ENCODE data around the gene CRAT. TPM values are rescaled to one million over a fixed set of nuclear protein-coding genes. Genes with fewer than 3 reads are reported as not detected.

The CRAT gene
- total RNA-seq, 2 experiments from 2014 or later = 1.8 to 6.5 TPM

DNA sequence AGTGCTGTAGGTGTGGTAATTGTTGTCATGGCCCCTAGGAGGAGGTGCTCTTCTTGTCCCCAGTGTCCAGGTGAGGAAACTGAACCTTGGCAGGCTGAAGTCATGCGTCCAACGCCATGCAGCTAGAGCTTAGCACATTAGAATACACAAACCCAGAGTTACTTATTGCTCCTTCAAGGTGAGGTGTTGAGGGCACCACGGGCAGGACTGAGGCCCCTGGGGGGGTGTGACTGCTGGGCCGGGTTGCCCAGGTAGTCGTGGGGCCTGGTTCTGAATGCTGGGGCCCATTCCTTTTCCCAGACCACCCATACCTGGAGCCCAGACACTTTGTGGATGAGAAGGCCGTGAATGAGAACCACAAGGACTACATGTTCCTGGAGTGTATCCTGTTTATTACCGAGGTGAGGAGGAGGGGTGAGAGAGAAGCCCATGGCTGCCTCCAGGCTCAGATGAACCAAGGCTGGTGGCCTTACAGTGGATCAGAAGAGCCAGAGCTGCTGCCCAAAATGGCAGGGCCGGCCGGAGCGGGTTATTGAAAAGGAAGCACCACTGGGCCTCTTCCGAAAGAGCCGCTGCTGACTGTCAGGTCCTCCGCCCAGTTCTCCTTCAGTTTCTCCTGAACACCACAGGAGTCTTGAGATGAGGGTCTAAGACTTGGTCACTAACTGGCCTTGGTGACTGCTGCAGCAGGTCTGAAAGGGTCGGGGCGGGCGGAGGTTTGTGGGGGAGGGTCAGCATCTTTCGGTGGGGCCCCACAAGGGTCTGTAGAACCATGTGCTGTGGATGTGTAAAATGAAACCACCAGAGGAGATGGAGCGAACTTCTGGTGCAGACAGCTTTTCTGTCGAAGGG, 26.9 kb upstream of the CRAT start:
- no peaks in the 10 kb centered on the region for H3K9me3 ChIP-seq (ENCODE audit: low read length)
- no peak overlapping the region for H3K4me3 ChIP-seq (ENCODE audit: low read depth, low read length, poor library complexity, severe bottlenecking)
- no peaks in the 10 kb centered on the region for H3K9me2 ChIP-seq (ENCODE audit: insufficient read depth, low read length)
- no peaks in the 10 kb centered on the region; the same call in 1 of the 2 replicates for H3K79me2 ChIP-seq (ENCODE audit: insufficient read depth, low read depth, low read length)
- DNase-seq (ENCODE audit: low spot score) = no peak
- H3K27ac ChIP-seq (ENCODE audit: low read depth, low read length, poor library complexity, severe bottlenecking) = no peak overlapping the region
- H4K20me1 ChIP-seq (ENCODE audit: insufficient read depth, low read length) = no peaks in the 10 kb centered on the region
- H2AFZ ChIP-seq (ENCODE audit: low read length) = no peak overlapping the region
- intact Hi-C loops (cut with micrococcal nuclease; ENCODE audit: unreplicated experiment) = no loop called here
- CTCF ChIA-PET (ENCODE audit: unreplicated experiment) = no interaction called here
- H3K36me3 ChIP-seq (ENCODE audit: insufficient read depth, low read length) = peaks cover 47% of the 10 kb centered on the region
- H3K4me1 ChIP-seq (ENCODE audit: insufficient read depth, low read length, poor library complexity, severe bottlenecking) = peaks cover 36% of the 10 kb centered on the region
- TF ChIP-seq, protein P1, sequence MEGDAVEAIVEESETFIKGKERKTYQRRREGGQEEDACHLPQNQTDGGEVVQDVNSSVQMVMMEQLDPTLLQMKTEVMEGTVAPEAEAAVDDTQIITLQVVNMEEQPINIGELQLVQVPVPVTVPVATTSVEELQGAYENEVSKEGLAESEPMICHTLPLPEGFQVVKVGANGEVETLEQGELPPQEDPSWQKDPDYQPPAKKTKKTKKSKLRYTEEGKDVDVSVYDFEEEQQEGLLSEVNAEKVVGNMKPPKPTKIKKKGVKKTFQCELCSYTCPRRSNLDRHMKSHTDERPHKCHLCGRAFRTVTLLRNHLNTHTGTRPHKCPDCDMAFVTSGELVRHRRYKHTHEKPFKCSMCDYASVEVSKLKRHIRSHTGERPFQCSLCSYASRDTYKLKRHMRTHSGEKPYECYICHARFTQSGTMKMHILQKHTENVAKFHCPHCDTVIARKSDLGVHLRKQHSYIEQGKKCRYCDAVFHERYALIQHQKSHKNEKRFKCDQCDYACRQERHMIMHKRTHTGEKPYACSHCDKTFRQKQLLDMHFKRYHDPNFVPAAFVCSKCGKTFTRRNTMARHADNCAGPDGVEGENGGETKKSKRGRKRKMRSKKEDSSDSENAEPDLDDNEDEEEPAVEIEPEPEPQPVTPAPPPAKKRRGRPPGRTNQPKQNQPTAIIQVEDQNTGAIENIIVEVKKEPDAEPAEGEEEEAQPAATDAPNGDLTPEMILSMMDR (conservative IDR thresholded peaks at IDR 0.05; ENCODE audit: low read length) = no peak
- no peak for TF ChIP-seq EZH2phosphoT487 (IDR thresholded peaks at IDR 0.05; ENCODE audit: borderline replicate concordance, low read depth, low read length)
- H3K4me2 ChIP-seq (ENCODE audit: low read length) = no peak overlapping the region
- BruUV-seq (replicated peaks) = no TSS peak
- POLR2A ChIA-PET = interaction anchor here (0.6 to 1.1 kb wide), 2 partner anchors 14 to 212 kb away, joined by 3 read pairs; no protein-coding TSS in a partner anchor

DNA sequence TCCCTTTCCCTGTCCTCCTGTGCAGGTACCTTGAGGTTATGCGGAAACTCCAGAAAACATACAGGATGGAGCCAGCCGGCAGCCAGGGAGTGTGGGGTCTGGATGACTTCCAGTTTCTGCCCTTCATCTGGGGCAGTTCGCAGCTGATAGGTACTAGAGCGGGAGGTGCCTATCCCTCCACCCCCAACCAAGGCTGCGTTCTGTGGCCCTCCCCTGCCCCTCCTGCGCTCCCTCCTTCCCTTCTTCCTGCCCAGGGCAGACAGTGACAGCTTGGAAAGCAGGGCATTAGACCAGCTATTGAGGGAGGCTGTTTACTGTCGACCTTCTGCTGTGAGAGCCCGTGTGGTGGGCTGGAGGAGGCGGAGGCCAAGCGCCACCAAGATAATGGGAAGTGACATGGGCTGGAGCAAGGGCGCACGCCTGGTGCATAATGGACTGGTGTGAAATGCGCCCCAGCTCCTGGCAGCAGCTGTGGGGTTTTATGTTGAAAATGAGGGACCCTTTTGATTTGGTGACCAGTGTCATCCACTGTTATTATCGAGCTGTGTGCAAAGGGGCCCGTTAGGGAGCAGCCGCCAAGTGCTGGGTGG, 25.9 kb upstream of the CRAT start:
- no peaks in the 10 kb centered on the region for H3K9me2 ChIP-seq (ENCODE audit: insufficient read depth, low read length)
- no peak for DNase-seq (ENCODE audit: low spot score)
- H3K27ac ChIP-seq (ENCODE audit: low read depth, low read length, poor library complexity, severe bottlenecking) = no peak overlapping the region
- no TSS peak for BruUV-seq (replicated peaks)
- no peaks in the 10 kb centered on the region for H4K20me1 ChIP-seq (ENCODE audit: insufficient read depth, low read length)
- no peak for TF ChIP-seq EZH2phosphoT487 (IDR thresholded peaks at IDR 0.05; ENCODE audit: borderline replicate concordance, low read depth, low read length)
- TF ChIP-seq, protein P1 (conservative IDR thresholded peaks at IDR 0.05; ENCODE audit: low read length) = no peak
- intact Hi-C loops (cut with micrococcal nuclease; ENCODE audit: unreplicated experiment) = no loop called here
- peaks cover 50% of the 10 kb centered on the region for H3K36me3 ChIP-seq (ENCODE audit: insufficient read depth, low read length)
- peaks cover 27% of the 10 kb centered on the region for H3K4me1 ChIP-seq (ENCODE audit: insufficient read depth, low read length, poor library complexity, severe bottlenecking)
- CTCF ChIA-PET (ENCODE audit: unreplicated experiment) = interaction anchor here (0.6 kb wide), 1 partner anchor 36 kb away, joined by 3 read pairs; no protein-coding TSS in a partner anchor
- POLR2A ChIA-PET = no interaction called here
- H3K4me3 ChIP-seq (ENCODE audit: low read depth, low read length, poor library complexity, severe bottlenecking) = no peak overlapping the region
- no peak overlapping the region for H2AFZ ChIP-seq (ENCODE audit: low read length)
- H3K9me3 ChIP-seq (ENCODE audit: low read length) = no peaks in the 10 kb centered on the region
- no peak overlapping the region for H3K4me2 ChIP-seq (ENCODE audit: low read length)
- H3K79me2 ChIP-seq (ENCODE audit: insufficient read depth, low read depth, low read length) = no peaks in the 10 kb centered on the region; the same call in 1 of the 2 replicates

Measured in OCI-LY7 (cell line).